ENCODE measurements around the gene LARGE1. TPM values are rescaled to one million over a fixed set of nuclear protein-coding genes. Genes with fewer than 3 reads are reported as not detected.

Gene LARGE1
- total RNA-seq, 3 donors from 2014 or later = 23.6 to 27.8 (median 26.1) TPM

GRCh38 chr22:33553493-33553892 is 366.8 kb downstream of the LARGE1 start:
- TF ChIP-seq POLR2AphosphoS5 (IDR thresholded peaks at IDR 0.05) (no peak), POLR2A (IDR thresholded peaks at IDR 0.05) (no peak), CTCF (IDR thresholded peaks at IDR 0.05) (no peak)
- intact Hi-C loops (cut with DNase I; ENCODE audit: low total_unique reads) = no loop called here
- Histone ChIP-seq H3K27ac (no peak overlapping the region), H3K36me3 (no peaks in the 10 kb centered on the region), H3K4me1 (no peaks in the 10 kb centered on the region), H3K4me3 (no peak overlapping the region), H3K27me3 (no peaks in the 10 kb centered on the region), H3K9me3 (no peaks in the 10 kb centered on the region)
- DNase-seq (ENCODE audit: low spot score in 2 of 2) = no peak

- no peak for DNase-seq (ENCODE audit: low spot score in 2 of 2)
- intact Hi-C loops (cut with DNase I; ENCODE audit: low total_unique reads) = no loop called here
- H3K9me3 ChIP-seq = no peaks in the 10 kb centered on the region
- no peaks in the 10 kb centered on the region for H3K36me3 ChIP-seq
- no peak for TF ChIP-seq CTCF (IDR thresholded peaks at IDR 0.05)
- TF ChIP-seq POLR2AphosphoS5 (IDR thresholded peaks at IDR 0.05) = no peak
- peaks cover 0 to 4% of the 10 kb centered on the region in 2 donors for H3K4me1 ChIP-seq
- H3K4me3 ChIP-seq = no peak overlapping the region
- H3K27ac ChIP-seq = no peak overlapping the region
- no peaks in the 10 kb centered on the region for H3K27me3 ChIP-seq
Measured at GRCh38 chr22:33544707-33545106, 375.6 kb downstream of the LARGE1 start.

- no peaks in the 10 kb centered on the region for H3K9me3 ChIP-seq
- H3K27me3 ChIP-seq = no peaks in the 10 kb centered on the region
- H3K27ac ChIP-seq = no peak overlapping the region
- TF ChIP-seq CTCF (IDR thresholded peaks at IDR 0.05) (no peak), POLR2A (IDR thresholded peaks at IDR 0.05) (no peak), POLR2AphosphoS5 (IDR thresholded peaks at IDR 0.05) (no peak)
- H3K4me3 ChIP-seq = no peak overlapping the region
- no peak for DNase-seq (ENCODE audit: low spot score in 2 of 2)
- peaks cover 0 to 4% of the 10 kb centered on the region in 2 donors for H3K4me1 ChIP-seq
- H3K36me3 ChIP-seq = no peaks in the 10 kb centered on the region
- intact Hi-C loops (cut with DNase I; ENCODE audit: low total_unique reads) = no loop called here
Measured at GRCh38 chr22:33542722-33543121, 377.6 kb downstream of the LARGE1 start.

GRCh38 chr22:33542153-33542552 is 378.1 kb downstream of the LARGE1 start:
- no peaks in the 10 kb centered on the region for H3K27me3 ChIP-seq
- peaks cover 0 to 4% of the 10 kb centered on the region in 2 donors for H3K4me1 ChIP-seq
- no peak for DNase-seq (ENCODE audit: low spot score in 2 of 2)
- TF ChIP-seq POLR2A (IDR thresholded peaks at IDR 0.05) = no peak
- TF ChIP-seq POLR2AphosphoS5 (IDR thresholded peaks at IDR 0.05) = no peak
- no peak for TF ChIP-seq CTCF (IDR thresholded peaks at IDR 0.05)
- H3K27ac ChIP-seq = no peak overlapping the region
- no peaks in the 10 kb centered on the region for H3K36me3 ChIP-seq
- H3K4me3 ChIP-seq = no peak overlapping the region
- no peaks in the 10 kb centered on the region for H3K9me3 ChIP-seq
- intact Hi-C loops (cut with DNase I; ENCODE audit: low total_unique reads) = no loop called here

- Histone ChIP-seq H3K36me3 (no peaks in the 10 kb centered on the region), H3K4me1 (peaks cover 0 to 4% of the 10 kb centered on the region in 2 donors), H3K27ac (peak overlapping the region; percentile 51 to 52), H3K4me3 (no peak overlapping the region), H3K27me3 (no peaks in the 10 kb centered on the region), H3K9me3 (no peaks in the 10 kb centered on the region)
- DNase-seq (ENCODE audit: low spot score in 2 of 2) = peak; percentile 64 to 69
- no peak for TF ChIP-seq POLR2A (IDR thresholded peaks at IDR 0.05)
- TF ChIP-seq CTCF (IDR thresholded peaks at IDR 0.05) = no peak
- TF ChIP-seq POLR2AphosphoS5 (IDR thresholded peaks at IDR 0.05) = peak in 2 of 3 donors; percentile 36 to 43
- intact Hi-C loops (cut with DNase I; ENCODE audit: low total_unique reads) = no loop called here
Measured at GRCh38 chr22:33539902-33540751, 380.1 kb downstream of the LARGE1 start.
